ENCODE data around the gene ADAMTS12. TPM values are rescaled to one million over a fixed set of nuclear protein-coding genes. Genes with fewer than 3 reads are reported as not detected.

The ADAMTS12 gene
- polyA plus RNA-seq, 1 of the 3 experiments (the other 2 are of a cell fraction), result 2.5 TPM

GRCh38 chr5:33941090-33941489 is 49.3 kb upstream of the ADAMTS12 start:
- H3K4me3 ChIP-seq (ENCODE audit: low read depth in 2 of 2, low read length in 1 of 2), result no peak overlapping the region
- no peak overlapping the region for H2AFZ ChIP-seq (ENCODE audit: low read depth)
- H3K9me2 ChIP-seq, result no peaks in the 10 kb centered on the region
- peaks cover 53% of the 10 kb centered on the region for H3K27me3 ChIP-seq (ENCODE audit: insufficient read depth)
- 70% methylated on average over 5 of the region's 5 CpGs for WGBS (ENCODE audit: low lambda C conversion rate)
- H3K36me3 ChIP-seq (replicated peaks in 1 of 2; ENCODE audit: control insufficient read depth in 1 of 2, insufficient read depth in 2 of 2, low read length in 1 of 2), result no peaks in the 10 kb centered on the region
- H3K4me1 ChIP-seq (ENCODE audit: control insufficient read depth in 1 of 2, insufficient read depth in 2 of 2, low read depth in 1 of 2, low read length in 1 of 2), result peaks cover 0 to 5% of the 10 kb centered on the region in 2 experiments; a peak in 1 of 4 replicates
- H4K20me1 ChIP-seq (ENCODE audit: insufficient read depth), result no peaks in the 10 kb centered on the region
- no peaks in the 10 kb centered on the region for H3K79me2 ChIP-seq (ENCODE audit: insufficient read depth)
- ChIA-PET CTCF (interaction anchor here (1.2 kb wide), 1 partner anchor 29 kb away, joined by 3 read pairs; no protein-coding TSS in a partner anchor), POLR2A (no interaction called here)
- no peaks in the 10 kb centered on the region for H3K9me3 ChIP-seq
- H3K27ac ChIP-seq (ENCODE audit: low read depth in 2 of 2, low read length in 1 of 2), result no peak overlapping the region
- H3K4me2 ChIP-seq, result no peak overlapping the region
- no peak for TF ChIP-seq GABPA (IDR thresholded peaks at IDR 0.05; ENCODE audit: low read depth)
- no peak for TF ChIP-seq SIN3A (IDR thresholded peaks at IDR 0.05; ENCODE audit: borderline replicate concordance, low read depth, low read length)
- TF ChIP-seq RXRA (IDR thresholded peaks at IDR 0.05; ENCODE audit: borderline replicate concordance, low read depth), result no peak
- no peak for TF ChIP-seq FOSL2 (IDR thresholded peaks at IDR 0.05; ENCODE audit: borderline replicate concordance, low read depth)
- TF ChIP-seq FOXJ3 (CRISPR knock-in tag; IDR thresholded peaks at IDR 0.05), result no peak
- no peak for TF ChIP-seq RCOR1 (IDR thresholded peaks at IDR 0.05; ENCODE audit: low read length)
- no peak for TF ChIP-seq GATA2 (CRISPR knock-in tag; IDR thresholded peaks at IDR 0.05)
- no peak for TF ChIP-seq EZH2phosphoT487 (IDR thresholded peaks at IDR 0.05; ENCODE audit: borderline replicate concordance, low read depth)
- no peak for TF ChIP-seq CHD2 (IDR thresholded peaks at IDR 0.05; ENCODE audit: low read length, partially characterized antibody)
- no peak for TF ChIP-seq USF1 (IDR thresholded peaks at IDR 0.05; ENCODE audit: borderline replicate concordance, low read depth)
- TF ChIP-seq NRF1 (IDR thresholded peaks at IDR 0.05; ENCODE audit: low read depth, low read length), result no peak
- no peak for TF ChIP-seq USF2 (IDR thresholded peaks at IDR 0.05; ENCODE audit: borderline replicate concordance, low read depth, low read length)
- TF ChIP-seq YY1 (IDR thresholded peaks at IDR 0.05; ENCODE audit: low read depth), result no peak
- TF ChIP-seq REST (IDR thresholded peaks at IDR 0.05; ENCODE audit: low read depth, low read length), result no peak
- no peaks in the 10 kb centered on the region for H3F3A ChIP-seq (replicated peaks; ENCODE audit: insufficient read depth)
- DNase-seq, result no peak
- H3K9ac ChIP-seq, result no peak overlapping the region

Data from SK-N-SH (cell line).